H9 (cell line): Measurements from ENCODE around the gene BICD1. TPM values are rescaled to one million over a fixed set of nuclear protein-coding genes. Genes with fewer than 3 reads are reported as not detected.

Source experiments
- DNase-seq: peaks from one replicate; pipeline ENCODE4 v3.0.0-alpha.2; 2017
- H2AFZ ChIP-seq: one replicate; pipeline ENCODE4 v1.6.1; 2013; ENCODE audit warnings: mild to moderate bottlenecking, low read length, control low read depth, moderate library complexity
- H2AK5ac ChIP-seq: 2 replicates; pipeline ENCODE4 v1.6.1; 2013; ENCODE audit warnings: low read length, control low read depth, mixed read lengths; ENCODE audit not compliant: insufficient read length
- H2BK120ac ChIP-seq: one replicate; pipeline ENCODE4 v1.6.1; 2013; ENCODE audit warnings: low read depth, mild to moderate bottlenecking, low read length, control low read depth, inconsistent platforms; ENCODE audit not compliant: poor library complexity, severe bottlenecking
- H2BK12ac ChIP-seq: 2 replicates; pipeline ENCODE4 v1.6.1; 2013; ENCODE audit warnings: low read length, control low read depth, mixed read lengths, low read depth; ENCODE audit not compliant: insufficient read length
- H2BK15ac ChIP-seq: 2 replicates; pipeline ENCODE4 v1.6.1; 2013; ENCODE audit warnings: low read depth, low read length, control low read depth
- H2BK20ac ChIP-seq: one replicate; pipeline ENCODE4 v1.6.1; 2013; ENCODE audit warnings: low read depth, mild to moderate bottlenecking, low read length, control low read depth, inconsistent platforms; ENCODE audit not compliant: poor library complexity, severe bottlenecking
- H2BK5ac ChIP-seq: 2 replicates; pipeline ENCODE4 v1.6.1; 2013; ENCODE audit warnings: low read length, control low read depth, mixed read lengths; ENCODE audit not compliant: insufficient read length
- H3K14ac ChIP-seq: 2 replicates; pipeline ENCODE4 v1.6.1; 2013; ENCODE audit warnings: low read length, control low read depth; ENCODE audit not compliant: insufficient read depth
- H3K18ac ChIP-seq: 2 replicates; pipeline ENCODE4 v1.6.1; 2013; ENCODE audit warnings: low read depth, mild to moderate bottlenecking, mixed read lengths, low read length, control low read depth; ENCODE audit not compliant: insufficient read length
- H3K23ac ChIP-seq: 2 replicates; pipeline ENCODE4 v1.6.1; 2013; ENCODE audit warnings: low read length, control low read depth, mixed read lengths, low read depth; ENCODE audit not compliant: insufficient read length
- H3K23me2 ChIP-seq: 2 replicates; pipeline ENCODE4 v1.6.1; 2013; ENCODE audit warnings: low read depth, mild to moderate bottlenecking, mixed read lengths, low read length, control low read depth; ENCODE audit not compliant: insufficient read length, poor library complexity, severe bottlenecking
- H3K27ac ChIP-seq: 2 replicates; pipeline ENCODE4 v1.5.1; 2013; ENCODE audit warnings: low read length, control low read depth, mixed read lengths, low read depth; ENCODE audit not compliant: insufficient read length
- H3K27me3 ChIP-seq: 2 replicates; pipeline ENCODE4 v1.6.1; 2013; ENCODE audit warnings: low read length, control low read depth, inconsistent platforms; ENCODE audit not compliant: insufficient read depth
- H3K4ac ChIP-seq: 2 replicates; pipeline ENCODE4 v1.6.1; 2013; ENCODE audit warnings: low read depth, mild to moderate bottlenecking, control low read depth, inconsistent platforms, low read length, moderate library complexity
- H3K4me1 ChIP-seq: 2 replicates; pipeline ENCODE4 v1.6.1; 2013; ENCODE audit warnings: low read length, control low read depth, inconsistent platforms; ENCODE audit not compliant: insufficient read depth
- H3K4me2 ChIP-seq: 2 replicates; pipeline ENCODE4 v1.6.1; 2013; ENCODE audit warnings: low read length, control low read depth, mixed read lengths; ENCODE audit not compliant: insufficient read length, insufficient read depth
- H3K56ac ChIP-seq: 2 replicates; pipeline ENCODE4 v1.6.1; 2013; ENCODE audit warnings: low read depth, mild to moderate bottlenecking, mixed read lengths, low read length, control low read depth; ENCODE audit not compliant: insufficient read length
- H3K79me1 ChIP-seq: 2 replicates; pipeline ENCODE4 v1.6.1; 2013; ENCODE audit warnings: low read depth, mild to moderate bottlenecking, moderate library complexity, low read length, control low read depth, inconsistent platforms; ENCODE audit not compliant: insufficient read depth, poor library complexity, severe bottlenecking
- H3K79me2 ChIP-seq: 2 replicates; pipeline ENCODE4 v1.6.1; 2013; ENCODE audit warnings: low read length, control low read depth, inconsistent platforms; ENCODE audit not compliant: insufficient read depth
- H3K9ac ChIP-seq: 2 replicates; pipeline ENCODE4 v1.6.1; 2013; ENCODE audit warnings: low read length, control low read depth, mixed read lengths; ENCODE audit not compliant: insufficient read length; ENCODE audit errors: extremely low read depth
- H3K9me3 ChIP-seq: one replicate; pipeline ENCODE4 v1.6.1; 2013; ENCODE audit warnings: low read depth, low read length, inconsistent platforms; ENCODE audit not compliant: control insufficient read depth
- H3T11ph ChIP-seq: one replicate; pipeline ENCODE4 v1.6.1; 2013; ENCODE audit warnings: mild to moderate bottlenecking, low read length, control low read depth, inconsistent platforms
- H4K20me1 ChIP-seq: one replicate; pipeline ENCODE4 v1.6.1; 2013; ENCODE audit not compliant: control insufficient read depth, insufficient read length, insufficient read depth
- H4K5ac ChIP-seq: 2 replicates; pipeline ENCODE4 v1.6.1; 2013; ENCODE audit warnings: low read depth, mild to moderate bottlenecking, mixed read lengths, low read length, control low read depth; ENCODE audit not compliant: insufficient read length
- H4K8ac ChIP-seq: replicated peaks from 2 replicates; pipeline ENCODE4 v1.6.1; 2013; ENCODE audit warnings: low read length, control low read depth, mixed read lengths, low read depth; ENCODE audit not compliant: insufficient read length
- H4K91ac ChIP-seq: 2 replicates; pipeline ENCODE4 v1.6.1; 2013; ENCODE audit warnings: low read depth, mild to moderate bottlenecking, moderate library complexity, mixed read lengths, low read length, control low read depth; ENCODE audit not compliant: insufficient read length
- H3K27ac Mint-ChIP-seq, 3 experiments: 2 replicates in 2 of 3; 3 replicates in 1 of 3; pipeline ENCODE4 v1.8.0; 2020 to 2021; ENCODE audit warnings: mixed read lengths in 3 of 3, mild to moderate bottlenecking in 1 of 3, moderate library complexity in 1 of 3
- H3K27me3 Mint-ChIP-seq: 2 replicates; pipeline ENCODE4 v1.8.0; 2021; ENCODE audit warnings: low read depth, mild to moderate bottlenecking, moderate library complexity, mixed read lengths
- H3K36me3 Mint-ChIP-seq, 3 experiments: 2 replicates in 2 of 3; 3 replicates in 1 of 3; pipeline ENCODE4 v1.8.0; 2020 to 2021; ENCODE audit warnings: low read depth in 3 of 3, mixed read lengths in 3 of 3; ENCODE audit not compliant: insufficient read depth in 1 of 3
- H3K4me1 Mint-ChIP-seq, 2 experiments: 2 replicates each; pipeline ENCODE4 v1.8.0; 2020; ENCODE audit warnings: mixed read lengths in 2 of 2
- H3K4me3 Mint-ChIP-seq, 2 experiments: 2 replicates in 1 of 2; 3 replicates in 1 of 2; pipeline ENCODE4 v1.8.0; 2020 to 2021; ENCODE audit warnings: mild to moderate bottlenecking in 2 of 2, mixed read lengths in 2 of 2, moderate library complexity in 1 of 2
- H3K9me3 Mint-ChIP-seq, 2 experiments: 2 replicates in 1 of 2; 3 replicates in 1 of 2; pipeline ENCODE4 v1.8.0; 2020; ENCODE audit warnings: mild to moderate bottlenecking in 2 of 2, mixed read lengths in 2 of 2, moderate library complexity in 1 of 2
- WGBS: extraction: QIAGEN DNeasy Blood & Tissue Kit; methylation state at CpG from one replicate; pipeline ENCODE4 v1.1.7; 2013; ENCODE audit warnings: missing lambda C conversion rate, low lambda C conversion rate, mixed read lengths; ENCODE audit not compliant: insufficient read length; ENCODE audit errors: extremely low coverage; 5-methylcytosine and 5-hydroxymethylcytosine counted together
- total RNA-seq: library from RNA; stranded (reverse); gene quantifications from 2 replicates; pipeline ENCODE4 v1.2.1, GENCODE V29; 2021
- TF ChIP-seq, protein P1 (sequence below): fragments of 200-600 bp; sonication (generic); conservative IDR thresholded peaks from 3 replicates; pipeline ENCODE4 v1.8.0; 2021; ENCODE audit warnings: antibody characterized with exemption, mild to moderate bottlenecking

BICD1 gene
- total RNA-seq, 1 experiment from 2014 or later = 134 TPM

DNA sequence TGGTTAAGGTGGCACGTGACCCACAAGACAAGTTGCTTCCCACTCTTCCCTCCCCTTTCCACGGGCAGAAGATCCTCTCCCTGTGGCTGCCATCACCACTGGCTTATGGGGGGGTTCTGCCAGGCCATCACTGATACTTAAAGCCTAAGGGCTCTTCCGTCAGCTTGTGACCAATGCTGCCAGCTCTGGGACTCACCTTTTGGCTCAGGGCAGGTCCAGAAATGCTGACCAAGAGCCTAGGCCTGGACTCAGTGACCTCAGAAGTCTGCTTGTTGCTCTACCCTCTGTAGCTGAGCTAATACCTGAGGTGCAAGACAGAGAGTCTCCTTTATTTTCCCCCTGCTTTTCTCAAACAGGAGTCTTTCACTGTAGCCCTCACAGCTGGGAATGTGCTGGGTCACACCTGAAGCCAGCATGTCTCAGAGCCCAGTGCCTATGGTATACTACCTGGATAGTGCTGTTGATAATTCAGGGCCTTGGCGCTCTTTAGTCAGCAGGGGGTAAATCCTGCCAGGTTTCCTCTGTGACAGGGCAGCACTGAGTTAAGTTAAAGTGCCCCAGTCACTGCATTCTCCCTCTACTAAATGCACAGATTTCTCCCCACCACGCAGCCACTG, 312.4 kb downstream of the BICD1 start:
- Histone ChIP-seq H3K27ac (no peak overlapping the region), H3K9me3 (no peaks in the 10 kb centered on the region), H3K18ac (no peak overlapping the region), H3K14ac (no peak overlapping the region), H2AK5ac (no peak overlapping the region), H3K23ac (no peak overlapping the region), H2BK5ac (no peak overlapping the region), H3K56ac (no peak overlapping the region), H2BK20ac (no peak overlapping the region), H3K9ac (no peak overlapping the region), H2BK15ac (no peak overlapping the region), H3K27me3 (no peaks in the 10 kb centered on the region), H2BK120ac (no peak overlapping the region), H2AFZ (no peak overlapping the region), H4K20me1 (no peaks in the 10 kb centered on the region), H3K79me2 (peaks cover 50% of the 10 kb centered on the region; the same call in 1 of the 2 replicates), H4K8ac (no peak overlapping the region), H3T11ph (no peak overlapping the region), H3K4me1 (peaks cover 7% of the 10 kb centered on the region; the same call in 1 of the 2 replicates), H2BK12ac (no peak overlapping the region), H3K79me1 (no peaks in the 10 kb centered on the region), H3K4me2 (no peak overlapping the region), H3K23me2 (no peaks in the 10 kb centered on the region), H4K5ac (no peak overlapping the region), H4K91ac (no peak overlapping the region), H3K4ac (no peak overlapping the region)
- TF ChIP-seq, protein P1, sequence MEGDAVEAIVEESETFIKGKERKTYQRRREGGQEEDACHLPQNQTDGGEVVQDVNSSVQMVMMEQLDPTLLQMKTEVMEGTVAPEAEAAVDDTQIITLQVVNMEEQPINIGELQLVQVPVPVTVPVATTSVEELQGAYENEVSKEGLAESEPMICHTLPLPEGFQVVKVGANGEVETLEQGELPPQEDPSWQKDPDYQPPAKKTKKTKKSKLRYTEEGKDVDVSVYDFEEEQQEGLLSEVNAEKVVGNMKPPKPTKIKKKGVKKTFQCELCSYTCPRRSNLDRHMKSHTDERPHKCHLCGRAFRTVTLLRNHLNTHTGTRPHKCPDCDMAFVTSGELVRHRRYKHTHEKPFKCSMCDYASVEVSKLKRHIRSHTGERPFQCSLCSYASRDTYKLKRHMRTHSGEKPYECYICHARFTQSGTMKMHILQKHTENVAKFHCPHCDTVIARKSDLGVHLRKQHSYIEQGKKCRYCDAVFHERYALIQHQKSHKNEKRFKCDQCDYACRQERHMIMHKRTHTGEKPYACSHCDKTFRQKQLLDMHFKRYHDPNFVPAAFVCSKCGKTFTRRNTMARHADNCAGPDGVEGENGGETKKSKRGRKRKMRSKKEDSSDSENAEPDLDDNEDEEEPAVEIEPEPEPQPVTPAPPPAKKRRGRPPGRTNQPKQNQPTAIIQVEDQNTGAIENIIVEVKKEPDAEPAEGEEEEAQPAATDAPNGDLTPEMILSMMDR = no peak
- Mint-ChIP-seq H3K36me3 (peaks cover 26 to 46% (median 36%) of the 10 kb centered on the region in 3 experiments), H3K27me3 (no peaks in the 10 kb centered on the region; the same call in none of the 2 replicates), H3K4me1 (peaks cover 54 to 62% of the 10 kb centered on the region in 2 experiments), H3K9me3 (peaks cover 4 to 8% of the 10 kb centered on the region in 2 experiments), H3K27ac (peak overlapping the region; percentile 62 to 87 (median 73)), H3K4me3 (no peak overlapping the region; a peak in 1 of 5 replicates)
- peak; percentile 57 for DNase-seq
- WGBS = no CpG with 5 or more reads among the region's 5 CpGs
